Calu3 (cell line): ENCODE measurements around the gene ALDH1A2. TPM values are rescaled to one million over a fixed set of nuclear protein-coding genes. Genes with fewer than 3 reads are reported as not detected.

Experiments
- BruUV-seq: library from RNA; stranded (reverse); fragments of 400-500 nt; replicated peaks from 2 replicates; lab custom pipeline; 2021; lab: Mats Ljungman, UMichigan
- CTCF ChIA-PET: fragments of 300-600 bp; sonication (Branson Sonifier 250); formaldehyde crosslinking; loops from one replicate; lab custom pipeline; 2022; ENCODE audit warnings: antibody characterized with exemption; lab: Charles Lee
- DNase-seq: peaks from one replicate; pipeline ENCODE4 v3.0.0; 2022
- H3K27ac Mint-ChIP-seq: one replicate; pipeline ENCODE4 v1.8.0; 2022; ENCODE audit warnings: mixed read lengths; ENCODE audit not compliant: unreplicated experiment
- H3K27me3 Mint-ChIP-seq: one replicate; pipeline ENCODE4 v1.8.0; 2022; ENCODE audit warnings: mixed read lengths; ENCODE audit not compliant: unreplicated experiment
- H3K36me3 Mint-ChIP-seq: one replicate; pipeline ENCODE4 v1.8.0; 2022; ENCODE audit warnings: mild to moderate bottlenecking, moderate library complexity, mixed read lengths; ENCODE audit not compliant: insufficient read depth, unreplicated experiment
- H3K4me1 Mint-ChIP-seq: one replicate; pipeline ENCODE4 v1.8.0; 2022; ENCODE audit warnings: mild to moderate bottlenecking, low read depth, mixed read lengths; ENCODE audit not compliant: unreplicated experiment
- H3K4me3 Mint-ChIP-seq: one replicate; pipeline ENCODE4 v1.8.0; 2022; ENCODE audit warnings: mild to moderate bottlenecking, low read depth, moderate library complexity, mixed read lengths; ENCODE audit not compliant: unreplicated experiment
- H3K9me3 Mint-ChIP-seq: one replicate; pipeline ENCODE4 v1.8.0; 2022; ENCODE audit warnings: low read depth, mixed read lengths; ENCODE audit not compliant: unreplicated experiment
- intact Hi-C: fragments of 100-400 bp; cut with micrococcal nuclease; formaldehyde crosslinking; loops from one replicate; pipeline ENCODE4 v1.10.0; 2022; ENCODE audit not compliant: unreplicated experiment
- total RNA-seq: library from RNA; stranded (reverse); gene quantifications from 2 replicates; pipeline ENCODE4 v1.2.3, GENCODE V29; 2022
- TF ChIP-seq, protein P1 (sequence below): fragments of 200-600 bp; IDR thresholded peaks from one replicate; pipeline ENCODE4 v1.8.0; 2022; ENCODE audit warnings: antibody characterized with exemption; ENCODE audit not compliant: unreplicated experiment

The ALDH1A2 gene
- total RNA-seq, 1 experiment from 2014 or later = 219 TPM

DNA sequence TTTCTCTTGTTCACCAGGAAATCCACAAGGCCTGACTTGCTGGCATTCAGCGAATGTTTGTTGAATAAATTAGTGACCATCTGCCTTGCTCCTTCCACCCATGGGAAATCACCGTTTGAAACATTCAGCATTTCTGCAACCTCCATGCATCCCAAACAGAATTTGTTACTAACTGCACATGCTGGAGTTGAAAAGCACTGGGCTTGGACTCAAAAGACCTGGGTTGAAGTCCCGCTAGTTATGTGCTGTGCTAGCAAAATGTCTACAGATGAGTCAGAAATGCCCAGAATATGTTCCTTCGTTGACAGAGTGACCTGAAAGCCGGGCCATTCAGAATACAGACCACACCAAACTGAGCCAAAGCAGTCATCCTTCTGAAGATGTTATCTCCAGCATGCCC lies 144.6 kb downstream of the ALDH1A2 start:
- Mint-ChIP-seq H3K27ac (no peak overlapping the region), H3K4me3 (no peak overlapping the region), H3K9me3 (no peaks in the 10 kb centered on the region), H3K27me3 (peaks cover 28% of the 10 kb centered on the region), H3K4me1 (peaks cover 10% of the 10 kb centered on the region), H3K36me3 (no peaks in the 10 kb centered on the region)
- no TSS peak for BruUV-seq
- DNase-seq = no peak
- TF ChIP-seq, protein P1, sequence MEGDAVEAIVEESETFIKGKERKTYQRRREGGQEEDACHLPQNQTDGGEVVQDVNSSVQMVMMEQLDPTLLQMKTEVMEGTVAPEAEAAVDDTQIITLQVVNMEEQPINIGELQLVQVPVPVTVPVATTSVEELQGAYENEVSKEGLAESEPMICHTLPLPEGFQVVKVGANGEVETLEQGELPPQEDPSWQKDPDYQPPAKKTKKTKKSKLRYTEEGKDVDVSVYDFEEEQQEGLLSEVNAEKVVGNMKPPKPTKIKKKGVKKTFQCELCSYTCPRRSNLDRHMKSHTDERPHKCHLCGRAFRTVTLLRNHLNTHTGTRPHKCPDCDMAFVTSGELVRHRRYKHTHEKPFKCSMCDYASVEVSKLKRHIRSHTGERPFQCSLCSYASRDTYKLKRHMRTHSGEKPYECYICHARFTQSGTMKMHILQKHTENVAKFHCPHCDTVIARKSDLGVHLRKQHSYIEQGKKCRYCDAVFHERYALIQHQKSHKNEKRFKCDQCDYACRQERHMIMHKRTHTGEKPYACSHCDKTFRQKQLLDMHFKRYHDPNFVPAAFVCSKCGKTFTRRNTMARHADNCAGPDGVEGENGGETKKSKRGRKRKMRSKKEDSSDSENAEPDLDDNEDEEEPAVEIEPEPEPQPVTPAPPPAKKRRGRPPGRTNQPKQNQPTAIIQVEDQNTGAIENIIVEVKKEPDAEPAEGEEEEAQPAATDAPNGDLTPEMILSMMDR = no peak
- CTCF ChIA-PET = no interaction called here
- intact Hi-C loops = no loop called here

DNA sequence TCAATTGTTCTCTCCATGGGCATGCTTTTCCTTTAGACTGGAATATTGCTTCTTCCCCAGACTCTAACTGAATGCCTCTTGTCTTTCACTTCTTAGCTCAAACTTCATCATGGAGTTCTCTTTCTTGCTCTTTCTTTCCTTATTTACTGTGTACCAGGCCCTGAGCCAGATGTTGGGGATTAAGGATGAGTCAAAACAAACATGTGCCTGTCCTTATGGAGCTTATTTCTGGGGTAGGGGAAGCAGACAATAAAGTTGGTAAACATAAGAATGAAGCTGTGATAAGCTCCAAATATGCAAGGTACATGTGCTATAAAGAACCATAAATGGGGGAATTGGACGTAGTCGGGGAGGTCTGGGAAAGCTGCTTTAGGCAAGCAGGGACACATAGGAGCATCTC lies 145.8 kb downstream of the ALDH1A2 start:
- BruUV-seq = no TSS peak
- intact Hi-C loops = no loop called here
- CTCF ChIA-PET = interaction anchor here (0.6 kb wide), 1 partner anchor 35 kb away, joined by 3 read pairs; no protein-coding TSS in a partner anchor

DNA sequence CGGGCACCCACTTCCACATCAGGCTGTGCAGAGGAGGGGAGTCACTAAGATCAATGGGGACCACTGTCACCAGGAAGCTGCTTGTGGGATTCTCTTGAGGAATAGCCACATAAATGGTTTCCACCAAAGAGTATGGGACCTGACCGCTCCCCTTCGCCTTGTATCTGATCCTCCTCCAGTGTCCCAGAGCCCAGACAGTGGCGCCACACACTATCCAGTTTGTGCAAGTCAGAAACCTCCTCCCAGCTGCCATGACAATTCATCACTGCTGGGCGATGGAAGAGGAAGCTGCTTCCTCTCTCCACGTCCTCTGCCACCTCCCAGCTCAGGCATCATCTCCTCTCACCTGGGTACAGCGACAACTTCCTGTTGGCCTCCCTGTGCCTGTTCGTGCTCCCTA lies 147.5 kb downstream of the ALDH1A2 start:
- peaks cover 28% of the 10 kb centered on the region for H3K27me3 Mint-ChIP-seq
- TF ChIP-seq, protein P1 = no peak
- no peak for DNase-seq
- no TSS peak for BruUV-seq
- H3K27ac Mint-ChIP-seq = no peak overlapping the region
- peaks cover 10% of the 10 kb centered on the region for H3K4me1 Mint-ChIP-seq
- intact Hi-C loops = no loop called here
- H3K36me3 Mint-ChIP-seq = no peaks in the 10 kb centered on the region
- no peaks in the 10 kb centered on the region for H3K9me3 Mint-ChIP-seq
- no peak overlapping the region for H3K4me3 Mint-ChIP-seq
- CTCF ChIA-PET = no interaction called here

More for the DNA sequence above, 145.8 kb downstream of the ALDH1A2 start:
- TF ChIP-seq, protein P1 = no peak
- no peak for DNase-seq
- no peaks in the 10 kb centered on the region for H3K36me3 Mint-ChIP-seq
- no peak overlapping the region for H3K27ac Mint-ChIP-seq
- peaks cover 10% of the 10 kb centered on the region for H3K4me1 Mint-ChIP-seq
- no peak overlapping the region for H3K4me3 Mint-ChIP-seq
- no peaks in the 10 kb centered on the region for H3K9me3 Mint-ChIP-seq
- H3K27me3 Mint-ChIP-seq = peaks cover 28% of the 10 kb centered on the region

DNA sequence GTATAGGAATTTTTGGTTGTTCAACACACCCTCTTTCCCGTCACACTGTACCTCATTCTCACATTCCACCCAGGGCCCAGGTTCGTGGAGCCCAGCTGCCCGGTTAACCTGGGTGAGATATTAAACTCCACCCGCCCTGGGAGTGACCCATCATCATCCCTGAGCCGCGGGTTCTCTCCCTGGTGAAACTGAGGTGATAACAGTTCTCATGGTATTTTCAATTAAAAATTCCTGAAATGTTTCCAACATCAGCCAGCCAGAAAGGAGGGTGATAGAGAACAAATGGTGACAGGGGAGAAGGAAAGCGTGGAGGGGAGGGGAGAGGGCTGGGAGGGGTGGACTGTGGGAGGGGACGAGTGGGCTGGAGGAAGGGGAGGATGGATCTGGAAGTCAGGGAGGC lies 148.8 kb downstream of the ALDH1A2 start:
- Mint-ChIP-seq H3K9me3 (no peaks in the 10 kb centered on the region), H3K27ac (no peak overlapping the region), H3K4me1 (peaks cover 10% of the 10 kb centered on the region), H3K36me3 (no peaks in the 10 kb centered on the region), H3K4me3 (no peak overlapping the region), H3K27me3 (peaks cover 28% of the 10 kb centered on the region)
- TF ChIP-seq, protein P1 = no peak
- CTCF ChIA-PET = no interaction called here
- no peak for DNase-seq
- no TSS peak for BruUV-seq
- intact Hi-C loops = no loop called here
